ENCODE data around the gene ADGRA3. TPM values are rescaled to one million over a fixed set of nuclear protein-coding genes. Genes with fewer than 3 reads are reported as not detected.

The ADGRA3 gene, protein sequence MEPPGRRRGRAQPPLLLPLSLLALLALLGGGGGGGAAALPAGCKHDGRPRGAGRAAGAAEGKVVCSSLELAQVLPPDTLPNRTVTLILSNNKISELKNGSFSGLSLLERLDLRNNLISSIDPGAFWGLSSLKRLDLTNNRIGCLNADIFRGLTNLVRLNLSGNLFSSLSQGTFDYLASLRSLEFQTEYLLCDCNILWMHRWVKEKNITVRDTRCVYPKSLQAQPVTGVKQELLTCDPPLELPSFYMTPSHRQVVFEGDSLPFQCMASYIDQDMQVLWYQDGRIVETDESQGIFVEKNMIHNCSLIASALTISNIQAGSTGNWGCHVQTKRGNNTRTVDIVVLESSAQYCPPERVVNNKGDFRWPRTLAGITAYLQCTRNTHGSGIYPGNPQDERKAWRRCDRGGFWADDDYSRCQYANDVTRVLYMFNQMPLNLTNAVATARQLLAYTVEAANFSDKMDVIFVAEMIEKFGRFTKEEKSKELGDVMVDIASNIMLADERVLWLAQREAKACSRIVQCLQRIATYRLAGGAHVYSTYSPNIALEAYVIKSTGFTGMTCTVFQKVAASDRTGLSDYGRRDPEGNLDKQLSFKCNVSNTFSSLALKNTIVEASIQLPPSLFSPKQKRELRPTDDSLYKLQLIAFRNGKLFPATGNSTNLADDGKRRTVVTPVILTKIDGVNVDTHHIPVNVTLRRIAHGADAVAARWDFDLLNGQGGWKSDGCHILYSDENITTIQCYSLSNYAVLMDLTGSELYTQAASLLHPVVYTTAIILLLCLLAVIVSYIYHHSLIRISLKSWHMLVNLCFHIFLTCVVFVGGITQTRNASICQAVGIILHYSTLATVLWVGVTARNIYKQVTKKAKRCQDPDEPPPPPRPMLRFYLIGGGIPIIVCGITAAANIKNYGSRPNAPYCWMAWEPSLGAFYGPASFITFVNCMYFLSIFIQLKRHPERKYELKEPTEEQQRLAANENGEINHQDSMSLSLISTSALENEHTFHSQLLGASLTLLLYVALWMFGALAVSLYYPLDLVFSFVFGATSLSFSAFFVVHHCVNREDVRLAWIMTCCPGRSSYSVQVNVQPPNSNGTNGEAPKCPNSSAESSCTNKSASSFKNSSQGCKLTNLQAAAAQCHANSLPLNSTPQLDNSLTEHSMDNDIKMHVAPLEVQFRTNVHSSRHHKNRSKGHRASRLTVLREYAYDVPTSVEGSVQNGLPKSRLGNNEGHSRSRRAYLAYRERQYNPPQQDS (N-terminal part only)
- 54.4 and 56.5 TPM in 2 replicates for total RNA-seq (2021)
- long read RNA-seq, partial matches to known transcripts = 9 of 11 reads
- long read RNA-seq, other reads (novel, unspliced or antisense) = 2 of 11 reads

DNA sequence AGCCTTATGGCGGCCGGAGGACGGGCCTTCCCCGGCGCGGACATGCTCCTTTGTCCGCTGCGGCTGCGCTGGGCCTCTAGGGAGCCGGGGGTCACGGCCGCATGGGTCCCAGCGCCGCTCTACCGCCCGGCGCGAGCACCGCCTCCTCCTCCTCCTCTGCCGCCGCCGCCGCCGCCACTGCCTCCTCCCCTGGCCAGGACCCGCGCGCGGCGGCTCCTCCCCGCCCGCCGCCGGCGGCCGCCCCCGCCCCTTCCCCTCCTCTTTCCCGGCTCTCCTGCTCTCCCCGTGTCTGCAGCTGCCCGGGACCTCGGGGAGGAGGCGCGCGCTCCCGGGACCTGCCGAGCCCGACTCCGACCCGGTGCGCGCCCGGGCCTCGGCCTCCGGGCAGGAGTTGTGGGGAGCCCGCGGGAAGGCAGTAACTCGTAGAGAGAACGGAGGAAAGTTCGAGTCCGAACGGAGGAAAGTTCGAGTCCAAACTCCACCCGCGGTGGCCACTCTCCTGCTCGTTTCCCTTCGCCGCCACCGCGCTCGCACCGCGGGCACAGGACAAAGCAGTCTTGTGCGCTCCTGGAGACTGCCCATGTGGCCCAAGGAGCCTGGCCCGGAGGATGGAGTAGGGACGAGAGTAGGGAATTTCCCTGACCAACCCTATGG is at the start of gene ADGRA3:
Gene ADGRA3 (minus strand): TSS at position 179 of the 654 bp plus-strand sequence. CDS start 282 bp downstream, outside the sequence.
- H2BK5ac ChIP-seq (ENCODE audit: insufficient read length, low read length) = no peak within 1 kb of the TSS
- H3K14ac ChIP-seq (ENCODE audit: insufficient read depth, low read length) = peak within 1 kb of the TSS; percentile 91
- no peak within 1 kb of the TSS for H2BK20ac ChIP-seq (ENCODE audit: low read depth, low read length, poor library complexity, severe bottlenecking)
- H2BK15ac ChIP-seq (ENCODE audit: low read depth, low read length) = no peak within 1 kb of the TSS
- H2BK120ac ChIP-seq (ENCODE audit: low read depth, low read length, poor library complexity, severe bottlenecking) = no peak within 1 kb of the TSS
- H4K91ac ChIP-seq (ENCODE audit: insufficient read length, low read depth, low read length) = no peak within 1 kb of the TSS
- DNase-seq = peak; percentile 79
- no peak within 1 kb of the TSS for H3T11ph ChIP-seq (ENCODE audit: low read length)
- TF ChIP-seq, protein P1, sequence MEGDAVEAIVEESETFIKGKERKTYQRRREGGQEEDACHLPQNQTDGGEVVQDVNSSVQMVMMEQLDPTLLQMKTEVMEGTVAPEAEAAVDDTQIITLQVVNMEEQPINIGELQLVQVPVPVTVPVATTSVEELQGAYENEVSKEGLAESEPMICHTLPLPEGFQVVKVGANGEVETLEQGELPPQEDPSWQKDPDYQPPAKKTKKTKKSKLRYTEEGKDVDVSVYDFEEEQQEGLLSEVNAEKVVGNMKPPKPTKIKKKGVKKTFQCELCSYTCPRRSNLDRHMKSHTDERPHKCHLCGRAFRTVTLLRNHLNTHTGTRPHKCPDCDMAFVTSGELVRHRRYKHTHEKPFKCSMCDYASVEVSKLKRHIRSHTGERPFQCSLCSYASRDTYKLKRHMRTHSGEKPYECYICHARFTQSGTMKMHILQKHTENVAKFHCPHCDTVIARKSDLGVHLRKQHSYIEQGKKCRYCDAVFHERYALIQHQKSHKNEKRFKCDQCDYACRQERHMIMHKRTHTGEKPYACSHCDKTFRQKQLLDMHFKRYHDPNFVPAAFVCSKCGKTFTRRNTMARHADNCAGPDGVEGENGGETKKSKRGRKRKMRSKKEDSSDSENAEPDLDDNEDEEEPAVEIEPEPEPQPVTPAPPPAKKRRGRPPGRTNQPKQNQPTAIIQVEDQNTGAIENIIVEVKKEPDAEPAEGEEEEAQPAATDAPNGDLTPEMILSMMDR (conservative IDR thresholded peaks at IDR 0.05) = no peak
- no peaks in the 10 kb centered on the region for H3K9me3 ChIP-seq (ENCODE audit: control insufficient read depth, low read depth, low read length)
- no peak within 1 kb of the TSS for H4K8ac ChIP-seq (replicated peaks; ENCODE audit: insufficient read length, low read depth, low read length)
- H3K18ac ChIP-seq (ENCODE audit: insufficient read length, low read depth, low read length) = peak within 1 kb of the TSS; percentile 84
- no peaks in the 10 kb centered on the region for H3K79me1 ChIP-seq (ENCODE audit: insufficient read depth, low read depth, low read length, poor library complexity, severe bottlenecking)
- peak within 1 kb of the TSS; percentile 5 for H3K27ac ChIP-seq (ENCODE audit: insufficient read length, low read depth, low read length)
- Mint-ChIP-seq H3K4me1 (peaks cover 26 to 27% of the 10 kb centered on the region in 2 experiments), H3K4me3 (peak within 1 kb of the TSS; percentile 97 to 99), H3K27me3 (ENCODE audit: low read depth) (peaks cover 9% of the 10 kb centered on the region), H3K27ac (peak within 1 kb of the TSS; percentile 96 to 100 (median 99)), H3K9me3 (peaks cover 4 to 7% of the 10 kb centered on the region in 2 experiments; a peak in 3 of 5 replicates), H3K36me3 (ENCODE audit: insufficient read depth in 1 of 3, low read depth in 3 of 3) (peaks cover 6 to 19% (median 7%) of the 10 kb centered on the region in 3 experiments)
- H3K79me2 ChIP-seq (ENCODE audit: insufficient read depth, low read length) = peaks cover 27% of the 10 kb centered on the region; the same call in 1 of the 2 replicates
- no peak within 1 kb of the TSS for H3K4ac ChIP-seq (ENCODE audit: low read depth, low read length)
- H4K20me1 ChIP-seq (ENCODE audit: control insufficient read depth, insufficient read depth, insufficient read length) = no peaks in the 10 kb centered on the region
- no peak within 1 kb of the TSS for H3K23ac ChIP-seq (ENCODE audit: insufficient read length, low read depth, low read length)
- H3K27me3 ChIP-seq (ENCODE audit: insufficient read depth, low read length) = no peaks in the 10 kb centered on the region
- peak within 1 kb of the TSS; percentile 8 for H4K5ac ChIP-seq (ENCODE audit: insufficient read length, low read depth, low read length)
- H2AK5ac ChIP-seq (ENCODE audit: insufficient read length, low read length) = no peak within 1 kb of the TSS
- no peak within 1 kb of the TSS for H2AFZ ChIP-seq (ENCODE audit: low read length)
- H3K23me2 ChIP-seq (ENCODE audit: insufficient read length, low read depth, low read length, poor library complexity, severe bottlenecking) = peaks cover 7% of the 10 kb centered on the region
- peak within 1 kb of the TSS; percentile 85 for H3K4me2 ChIP-seq (ENCODE audit: insufficient read depth, insufficient read length, low read length)
- H3K56ac ChIP-seq (ENCODE audit: insufficient read length, low read depth, low read length) = no peak within 1 kb of the TSS
- H2BK12ac ChIP-seq (ENCODE audit: insufficient read length, low read depth, low read length) = peak within 1 kb of the TSS; percentile 1
- 0 out of 2 replicates have a peak, but pooled peaks cover 8% of the 10 kb centered on the region for H3K4me1 ChIP-seq (ENCODE audit: insufficient read depth, low read length)
- peak within 1 kb of the TSS; percentile 66 for H3K9ac ChIP-seq (ENCODE audit: extremely low read depth, insufficient read length, low read length)
- no CpG with 5 or more reads among the region's 74 CpGs for WGBS (ENCODE audit: extremely low coverage, insufficient read length, low lambda C conversion rate)

All from H9 (cell line).